ENCODE data around the gene TESK2.

TESK2 gene

DNA sequence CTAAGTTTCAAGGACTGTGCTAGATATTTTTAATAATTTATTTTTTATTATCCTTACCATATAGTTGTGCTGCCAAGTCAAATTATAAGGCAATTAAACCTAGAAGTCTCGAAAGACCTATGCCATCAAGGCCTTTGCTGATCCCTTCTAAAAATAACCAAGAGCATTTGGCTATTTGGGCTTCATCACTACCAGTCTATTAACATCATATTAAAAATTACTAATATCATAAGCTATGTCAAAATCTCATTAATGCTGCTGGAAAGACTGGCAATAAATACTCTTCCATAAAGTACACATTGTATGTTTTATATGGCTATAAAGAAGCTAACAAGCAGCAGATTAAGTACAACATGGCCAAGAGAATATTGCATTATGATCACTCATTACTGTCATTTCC is 107.8 kb downstream of the TESK2 start:
- Histone ChIP-seq H3K79me2 (ENCODE audit: insufficient read depth, low read length) (no peaks in the 10 kb centered on the region), H3K27ac (ENCODE audit: low read length) (no peak overlapping the region), H3K36me3 (ENCODE audit: insufficient read depth, low read length) (no peaks in the 10 kb centered on the region), H3K4me3 (ENCODE audit: low read depth in 1 of 2, low read length in 2 of 2) (no peak overlapping the region), H2AFZ (ENCODE audit: low read depth, low read length) (no peak overlapping the region), H3K9ac (ENCODE audit: low read depth, low read length) (no peak overlapping the region), H3K27me3 (ENCODE audit: insufficient read depth, low read length, poor library complexity) (no peaks in the 10 kb centered on the region), H3K9me3 (ENCODE audit: insufficient read depth, low read length, severe bottlenecking) (no peaks in the 10 kb centered on the region), H3K4me2 (ENCODE audit: insufficient read depth, low read length) (no peak overlapping the region), H4K20me1 (ENCODE audit: insufficient read depth, low read length) (no peaks in the 10 kb centered on the region), H3K4me1 (ENCODE audit: insufficient read depth, low read length) (no peaks in the 10 kb centered on the region)
- no peak for TF ChIP-seq EZH2 (IDR thresholded peaks at IDR 0.05; ENCODE audit: borderline replicate concordance, low read depth, low read length, severe bottlenecking)
- no peak for TF ChIP-seq CTCF (IDR thresholded peaks at IDR 0.05; ENCODE audit: borderline replicate concordance, extremely low read depth, low read length, poor library complexity, severe bottlenecking)
- DNase-seq (no peak), ATAC-seq (ENCODE audit: insufficient read depth, low read depth) (no peak)

GRCh38 chr1:45381243-45381642 is 109.7 kb downstream of the TESK2 start:
- Histone ChIP-seq H3K9ac (ENCODE audit: low read depth, low read length) (no peak overlapping the region), H3K79me2 (ENCODE audit: insufficient read depth, low read length) (no peaks in the 10 kb centered on the region), H3K27ac (ENCODE audit: low read length) (no peak overlapping the region), H2AFZ (ENCODE audit: low read depth, low read length) (no peak overlapping the region), H3K4me3 (ENCODE audit: low read depth in 1 of 2, low read length in 2 of 2) (no peak overlapping the region), H4K20me1 (ENCODE audit: insufficient read depth, low read length) (no peaks in the 10 kb centered on the region), H3K9me3 (ENCODE audit: insufficient read depth, low read length, severe bottlenecking) (no peaks in the 10 kb centered on the region), H3K36me3 (ENCODE audit: insufficient read depth, low read length) (no peaks in the 10 kb centered on the region), H3K4me2 (ENCODE audit: insufficient read depth, low read length) (no peak overlapping the region), H3K4me1 (ENCODE audit: insufficient read depth, low read length) (no peaks in the 10 kb centered on the region), H3K27me3 (ENCODE audit: insufficient read depth, low read length, poor library complexity) (no peaks in the 10 kb centered on the region)
- TF ChIP-seq CTCF (IDR thresholded peaks at IDR 0.05; ENCODE audit: borderline replicate concordance, extremely low read depth, low read length, poor library complexity, severe bottlenecking) = no peak
- no peak for TF ChIP-seq EZH2 (IDR thresholded peaks at IDR 0.05; ENCODE audit: borderline replicate concordance, low read depth, low read length, severe bottlenecking)
- no peak for ATAC-seq (ENCODE audit: insufficient read depth, low read depth)
- no peak for DNase-seq

- no peak overlapping the region for H3K9ac ChIP-seq (ENCODE audit: low read depth, low read length)
- no peaks in the 10 kb centered on the region for H3K27me3 ChIP-seq (ENCODE audit: insufficient read depth, low read length, poor library complexity)
- no peak for TF ChIP-seq EZH2 (IDR thresholded peaks at IDR 0.05; ENCODE audit: borderline replicate concordance, low read depth, low read length, severe bottlenecking)
- no peak for TF ChIP-seq CTCF (IDR thresholded peaks at IDR 0.05; ENCODE audit: borderline replicate concordance, extremely low read depth, low read length, poor library complexity, severe bottlenecking)
- H3K4me1 ChIP-seq (ENCODE audit: insufficient read depth, low read length) = no peaks in the 10 kb centered on the region
- H3K79me2 ChIP-seq (ENCODE audit: insufficient read depth, low read length) = no peaks in the 10 kb centered on the region
- no peak for ATAC-seq (ENCODE audit: insufficient read depth, low read depth)
- H3K4me3 ChIP-seq (ENCODE audit: low read depth in 1 of 2, low read length in 2 of 2) = no peak overlapping the region
- H3K36me3 ChIP-seq (ENCODE audit: insufficient read depth, low read length) = no peaks in the 10 kb centered on the region
- H3K9me3 ChIP-seq (ENCODE audit: insufficient read depth, low read length, severe bottlenecking) = no peaks in the 10 kb centered on the region
- H2AFZ ChIP-seq (ENCODE audit: low read depth, low read length) = no peak overlapping the region
- DNase-seq = no peak
- H3K27ac ChIP-seq (ENCODE audit: low read length) = no peak overlapping the region
- H4K20me1 ChIP-seq (ENCODE audit: insufficient read depth, low read length) = no peaks in the 10 kb centered on the region
- H3K4me2 ChIP-seq (ENCODE audit: insufficient read depth, low read length) = no peak overlapping the region
Measured at GRCh38 chr1:45380730-45381129, 110.2 kb downstream of the TESK2 start.

- Histone ChIP-seq H3K4me3 (ENCODE audit: low read depth in 1 of 2, low read length in 2 of 2) (no peak overlapping the region), H3K27me3 (ENCODE audit: insufficient read depth, low read length, poor library complexity) (no peaks in the 10 kb centered on the region), H4K20me1 (ENCODE audit: insufficient read depth, low read length) (no peaks in the 10 kb centered on the region), H3K9ac (ENCODE audit: low read depth, low read length) (no peak overlapping the region), H3K4me1 (ENCODE audit: insufficient read depth, low read length) (no peaks in the 10 kb centered on the region), H3K4me2 (ENCODE audit: insufficient read depth, low read length) (no peak overlapping the region), H3K36me3 (ENCODE audit: insufficient read depth, low read length) (no peaks in the 10 kb centered on the region), H2AFZ (ENCODE audit: low read depth, low read length) (no peak overlapping the region), H3K9me3 (ENCODE audit: insufficient read depth, low read length, severe bottlenecking) (no peaks in the 10 kb centered on the region), H3K79me2 (ENCODE audit: insufficient read depth, low read length) (no peaks in the 10 kb centered on the region), H3K27ac (ENCODE audit: low read length) (no peak overlapping the region)
- TF ChIP-seq EZH2 (IDR thresholded peaks at IDR 0.05; ENCODE audit: borderline replicate concordance, low read depth, low read length, severe bottlenecking) (no peak), CTCF (IDR thresholded peaks at IDR 0.05; ENCODE audit: borderline replicate concordance, extremely low read depth, low read length, poor library complexity, severe bottlenecking) (no peak)
- DNase-seq (no peak), ATAC-seq (ENCODE audit: insufficient read depth, low read depth) (no peak)
Measured at GRCh38 chr1:45380125-45380524, 110.8 kb downstream of the TESK2 start.
